OCI-M2 (cell line): ENCODE data around the gene CLC.
"Not testable (repeated sequence)": the region's sequence is repeated elsewhere in the genome, so short reads cannot be mapped to it uniquely, and the experiment has no call there.

ENCODE experiments used
- DNase-seq: peaks from one replicate; lab custom pipeline; 2025; ENCODE audit not compliant: unreplicated experiment; lab: John Stamatoyannopoulos, UW

CLC gene

GRCh38 chr19:39729594-39729993, 8.2 kb downstream of the CLC start:
- DNase-seq: no peak

- no peak for DNase-seq
These were observed 9.8 kb downstream of the CLC start for GRCh38 chr19:39728040-39728439.

GRCh38 chr19:39727070-39727800, 10.6 kb downstream of the CLC start:
- DNase-seq: no peak

- DNase-seq: no peak
These were observed 11.8 kb downstream of the CLC start for GRCh38 chr19:39725995-39726394.

GRCh38 chr19:39720144-39720543, 17.7 kb downstream of the CLC start:
- DNase-seq: not testable (repeated sequence)

- no peak for DNase-seq
These were observed 27.4 kb downstream of the CLC start for GRCh38 chr19:39710333-39710890.

GRCh38 chr19:39709026-39709872, 28.6 kb downstream of the CLC start:
- no peak for DNase-seq

- DNase-seq: no peak
These were observed 29.2 kb downstream of the CLC start for GRCh38 chr19:39708594-39708993.

- no peak for DNase-seq
These were observed 32.1 kb downstream of the CLC start for GRCh38 chr19:39705578-39706188.

- no peak for DNase-seq
These were observed 33.4 kb downstream of the CLC start, which contains the start of gene LGALS14 for GRCh38 chr19:39704181-39705044. Gene LGALS14 (plus strand): TSS chr19:39704481. CDS start chr19:39704529, 48 bp downstream.

- DNase-seq: no peak
These were observed 36.5 kb downstream of the CLC start for GRCh38 chr19:39701291-39701690.

GRCh38 chr19:39698535-39698934, 39.3 kb downstream of the CLC start:
- DNase-seq: no peak

GRCh38 chr19:39696387-39696786, 41.4 kb downstream of the CLC start:
- no peak for DNase-seq

- no peak for DNase-seq
These were observed 42.1 kb downstream of the CLC start for GRCh38 chr19:39695759-39696158.

- no peak for DNase-seq
These were observed 45.0 kb downstream of the CLC start for GRCh38 chr19:39692822-39693221.

GRCh38 chr19:39692166-39692565, 45.7 kb downstream of the CLC start:
- DNase-seq: no peak

- not testable (repeated sequence) for DNase-seq
These were observed 49.2 kb downstream of the CLC start for GRCh38 chr19:39688637-39689036.

GRCh38 chr19:39686739-39687138, 51.1 kb downstream of the CLC start:
- DNase-seq: no peak

GRCh38 chr19:39684267-39684666, 53.6 kb downstream of the CLC start:
- DNase-seq: no peak

- no peak for DNase-seq
These were observed 56.4 kb downstream of the CLC start for GRCh38 chr19:39681416-39681815.
